SK-N-SH (cell line): ENCODE data around the gene CTNNA3. TPM values are rescaled to one million over a fixed set of nuclear protein-coding genes. Genes with fewer than 3 reads are reported as not detected.

Source experiments
- CTCF ChIA-PET: fragments of 300-600, 350-600 bp; formaldehyde crosslinking; extraction: SDS; loops from one replicate; lab custom pipeline; 2021; lab: Yijun Ruan, JAX
- POLR2A ChIA-PET: fragments of 350-600 bp; sonication (Branson Sonifier 250); formaldehyde crosslinking; extraction: SDS; loops from one replicate; lab custom pipeline; 2020; ENCODE audit warnings: antibody characterized with exemption, inconsistent platforms; lab: Yijun Ruan, JAX
- DNase-seq: peaks from one replicate; pipeline ENCODE4 v3.0.0; 2012
- H2AFZ ChIP-seq: fragments of 200-600 bp; sonication (generic); 2 replicates; pipeline ENCODE4 v1.8.1; 2016; ENCODE audit warnings: antibody characterized with exemption, mild to moderate bottlenecking, low read depth
- H3F3A ChIP-seq: fragments of 200-600 bp; sonication (generic); replicated peaks from 2 replicates; pipeline ENCODE3; 2016; ENCODE audit warnings: antibody characterized with exemption, mild to moderate bottlenecking; ENCODE audit not compliant: insufficient read depth
- H3K27ac ChIP-seq, 2 experiments: fragments of 200-500 bp in 1 of 2; fragments of 200-600 bp in 1 of 2; sonication (Bioruptor generic) in 1 of 2; sonication (generic), shearing (Covaris generic) in 1 of 2; 2 replicates each; pipeline versions ENCODE4 v1.5.1 to v1.6.1; 2014 to 2016; ENCODE audit warnings: low read depth in 2 of 2, inconsistent platforms in 1 of 2, low read length in 1 of 2, mild to moderate bottlenecking in 1 of 2, mixed read lengths in 1 of 2
- H3K27me3 ChIP-seq: fragments of 200-600 bp; sonication (generic), shearing (Covaris generic); 2 replicates; pipeline ENCODE4 v1.6.1; 2016; ENCODE audit warnings: mixed run types; ENCODE audit not compliant: insufficient read depth
- H3K36me3 ChIP-seq, 2 experiments: fragments of 200-500 bp in 1 of 2; fragments of 200-600 bp in 1 of 2; sonication (Bioruptor generic) in 1 of 2; sonication (generic) in 1 of 2; replicated peaks in 1 of 2; 2 replicates each; pipeline versions ENCODE3 to v1.5.1; 2014 to 2016; ENCODE audit warnings: low read length in 1 of 2, mild to moderate bottlenecking in 1 of 2; ENCODE audit not compliant: insufficient read depth in 2 of 2, control insufficient read depth in 1 of 2
- H3K4me1 ChIP-seq, 2 experiments: fragments of 200-500 bp in 1 of 2; fragments of 200-600 bp in 1 of 2; sonication (Bioruptor generic) in 1 of 2; sonication (generic), shearing (Covaris generic) in 1 of 2; 2 replicates each; pipeline versions ENCODE4 v1.5.1 to v1.6.1; 2014 to 2016; ENCODE audit warnings: low read depth in 1 of 2, low read length in 1 of 2, mixed run types in 1 of 2; ENCODE audit not compliant: insufficient read depth in 2 of 2, control insufficient read depth in 1 of 2
- H3K4me2 ChIP-seq: fragments of 200-600 bp; sonication (generic), shearing (Covaris generic); 2 replicates; pipeline ENCODE4 v1.6.1; 2017; ENCODE audit warnings: mixed run types
- H3K4me3 ChIP-seq, 2 experiments: fragments of 200-500 bp in 1 of 2; fragments of 200-600 bp in 1 of 2; sonication (Bioruptor generic) in 1 of 2; sonication (generic), shearing (Covaris generic) in 1 of 2; 2 replicates each; pipeline versions ENCODE4 v1.5.1 to v1.8.1; 2014 to 2016; ENCODE audit warnings: low read depth in 2 of 2, inconsistent platforms in 1 of 2, low read length in 1 of 2, mild to moderate bottlenecking in 1 of 2, mixed read lengths in 1 of 2, moderate library complexity in 1 of 2
- H3K79me2 ChIP-seq: fragments of 200-600 bp; sonication (generic); 2 replicates; pipeline ENCODE4 v1.8.1; 2017; ENCODE audit warnings: mild to moderate bottlenecking; ENCODE audit not compliant: insufficient read depth
- H3K9ac ChIP-seq: fragments of 200-600 bp; sonication (generic); 2 replicates; pipeline ENCODE4 v1.6.1; 2017; ENCODE audit warnings: mixed run types
- H3K9me2 ChIP-seq: fragments of 200-600 bp; sonication (generic); 2 replicates; pipeline ENCODE4 v1.6.1; 2017; ENCODE audit warnings: mixed run types
- H3K9me3 ChIP-seq: fragments of 200-600 bp; sonication (generic); 2 replicates; pipeline ENCODE4 v1.6.1; 2017; ENCODE audit warnings: mixed run types, mild to moderate bottlenecking, moderate library complexity
- H4K20me1 ChIP-seq: fragments of 200-600 bp; sonication (generic); 2 replicates; pipeline ENCODE4 v1.6.1; 2017; ENCODE audit warnings: mild to moderate bottlenecking, mixed run types; ENCODE audit not compliant: insufficient read depth
- ELF1 ChIP-seq: IDR thresholded peaks from 2 replicates; pipeline ENCODE4 v1.4.0; 2012
- EP300 ChIP-seq, 2 experiments: IDR thresholded peaks; 2 replicates each; pipeline versions ENCODE4 v1.4.0 to v1.6.1; 2012; ENCODE audit warnings: borderline replicate concordance in 1 of 2, low read depth in 1 of 2, low read length in 1 of 2
- EZH2phosphoT487 ChIP-seq: fragments of 200-600 bp; sonication (generic); IDR thresholded peaks from 2 replicates; pipeline ENCODE4 v1.6.1; 2017; ENCODE audit warnings: low read depth, mixed run types, mild to moderate bottlenecking, antibody characterized with exemption, moderate library complexity, borderline replicate concordance
- FOXM1 ChIP-seq: IDR thresholded peaks from 2 replicates; pipeline ENCODE4 v1.4.0; 2012; ENCODE audit warnings: low read depth, mild to moderate bottlenecking
- GABPA ChIP-seq: IDR thresholded peaks from 2 replicates; pipeline ENCODE4 v1.4.0; 2012; ENCODE audit warnings: low read depth, mild to moderate bottlenecking
- JUND ChIP-seq: IDR thresholded peaks from 2 replicates; pipeline ENCODE4 v1.4.0; 2012
- MXI1 ChIP-seq: IDR thresholded peaks from 2 replicates; pipeline ENCODE4 v1.6.1; 2012; ENCODE audit warnings: mild to moderate bottlenecking, low read depth, low read length, improper control_type of control experiment
- NFIC ChIP-seq: IDR thresholded peaks from 2 replicates; pipeline ENCODE4 v1.4.0; 2012; ENCODE audit warnings: borderline replicate concordance
- NRF1 ChIP-seq: IDR thresholded peaks from 2 replicates; pipeline ENCODE4 v1.6.1; 2012; ENCODE audit warnings: low read depth, mild to moderate bottlenecking, low read length
- RFX5 ChIP-seq: IDR thresholded peaks from 2 replicates; pipeline ENCODE4 v1.6.1; 2012; ENCODE audit warnings: mild to moderate bottlenecking, improper control_type of control experiment, low read length
- RXRA ChIP-seq: IDR thresholded peaks from 2 replicates; pipeline ENCODE4 v1.4.0; 2012; ENCODE audit warnings: low read depth, mild to moderate bottlenecking, borderline replicate concordance
- TCF12 ChIP-seq: IDR thresholded peaks from 2 replicates; pipeline ENCODE4 v1.4.0; 2012
- WGBS: methylation state at CpG from one replicate; pipeline ENCODE4 v1.1.6; 2017; ENCODE audit warnings: low lambda C conversion rate; 5-methylcytosine and 5-hydroxymethylcytosine counted together
- polyA plus RNA-seq, 3 experiments: library from polyadenylated mRNA; depleted of rRNA; stranded (reverse); fragments of >200 nt; gene quantifications; 2 replicates each; pipeline ENCODE4 v1.2.3, GENCODE V29; 2012
- TF ChIP-seq, protein P1 (sequence below): IDR thresholded peaks from 2 replicates; pipeline ENCODE4; 2012
- TF ChIP-seq, protein P2 (sequence below): fragments of 200-600 bp; sonication (generic); IDR thresholded peaks from 2 replicates; pipeline ENCODE4 v1.6.1; 2017; ENCODE audit warnings: antibody characterized with exemption, mild to moderate bottlenecking, moderate library complexity
- TF ChIP-seq, protein P3 (sequence below): IDR thresholded peaks from 2 replicates; pipeline ENCODE4 v1.6.1; 2012; ENCODE audit warnings: mild to moderate bottlenecking, low read depth, low read length, moderate library complexity
- TF ChIP-seq, protein P4 (sequence below): IDR thresholded peaks from 2 replicates; pipeline ENCODE4 v1.4.0; 2012; ENCODE audit warnings: low read depth, borderline replicate concordance
- TF ChIP-seq, protein P5 (sequence below): IDR thresholded peaks from 2 replicates; pipeline ENCODE4 v1.4.0; 2012; ENCODE audit warnings: low read depth
- TF ChIP-seq, protein P6 (sequence below): fragments of 150-350 bp; IDR thresholded peaks from 2 replicates; pipeline ENCODE4 v1.6.1; 2017; ENCODE audit warnings: antibody characterized with exemption, low read length, low read depth, borderline replicate concordance

The CTNNA3 gene
- polyA plus RNA-seq, 1 of the 3 experiments (the other 2 are of a cell fraction), result not detected

DNA sequence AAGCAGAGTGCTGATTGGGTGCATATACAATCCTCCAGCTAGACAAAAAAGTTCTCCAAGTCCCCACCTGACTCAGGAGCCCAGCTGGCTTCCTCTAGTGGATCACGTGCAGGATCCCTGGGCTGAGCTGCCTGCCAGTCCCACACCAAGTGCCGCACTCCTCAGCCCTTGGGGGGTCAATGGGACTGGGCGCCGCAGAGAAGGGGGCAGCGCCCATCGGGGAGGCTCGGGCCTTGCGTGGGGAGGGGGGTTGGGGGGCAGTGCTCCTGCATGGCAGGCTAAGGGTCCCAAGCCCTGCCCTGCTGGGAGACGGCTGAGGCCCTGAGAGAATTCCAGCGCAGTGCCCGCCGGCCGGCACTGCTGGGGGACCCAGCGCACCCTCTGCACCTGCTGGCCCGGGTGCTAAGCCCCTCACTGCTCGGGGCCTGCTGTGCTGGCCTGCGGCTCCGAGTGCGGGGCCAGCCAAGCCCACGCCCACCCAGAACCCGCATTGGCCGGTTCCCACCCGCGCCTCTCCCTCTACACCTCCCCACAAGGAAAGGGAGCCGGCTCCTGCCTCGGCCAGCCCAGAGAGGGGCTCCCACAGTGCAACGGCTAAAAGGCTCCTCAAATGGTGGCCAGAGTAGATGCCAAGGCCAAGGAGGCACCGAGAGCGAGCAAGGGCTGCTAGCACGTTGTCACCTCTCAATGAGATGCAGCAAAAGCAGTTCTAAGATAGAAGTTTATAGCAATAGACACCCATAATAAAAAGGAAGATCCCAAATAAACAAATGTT is 1044.5 kb downstream of the CTNNA3 start:
- H3K4me3 ChIP-seq, result no peak overlapping the region
- CTCF ChIA-PET, result no interaction called here
- no peaks in the 10 kb centered on the region for H3K9me2 ChIP-seq
- H4K20me1 ChIP-seq, result no peaks in the 10 kb centered on the region
- H3F3A ChIP-seq, result no peaks in the 10 kb centered on the region
- H3K36me3 ChIP-seq, result no peaks in the 10 kb centered on the region
- H3K27me3 ChIP-seq, result no peaks in the 10 kb centered on the region
- H3K4me1 ChIP-seq, result no peaks in the 10 kb centered on the region
- no peak overlapping the region for H3K9ac ChIP-seq
- no peaks in the 10 kb centered on the region for H3K9me3 ChIP-seq
- WGBS, result 8% methylated on average over 7 of the region's 30 CpGs
- DNase-seq, result no peak
- no peak overlapping the region for H3K4me2 ChIP-seq
- H3K27ac ChIP-seq, result no peak overlapping the region
- no peak for TF ChIP-seq NFIC
- TF ChIP-seq RFX5, result no peak
- TF ChIP-seq JUND, result no peak
- TF ChIP-seq, protein P1, sequence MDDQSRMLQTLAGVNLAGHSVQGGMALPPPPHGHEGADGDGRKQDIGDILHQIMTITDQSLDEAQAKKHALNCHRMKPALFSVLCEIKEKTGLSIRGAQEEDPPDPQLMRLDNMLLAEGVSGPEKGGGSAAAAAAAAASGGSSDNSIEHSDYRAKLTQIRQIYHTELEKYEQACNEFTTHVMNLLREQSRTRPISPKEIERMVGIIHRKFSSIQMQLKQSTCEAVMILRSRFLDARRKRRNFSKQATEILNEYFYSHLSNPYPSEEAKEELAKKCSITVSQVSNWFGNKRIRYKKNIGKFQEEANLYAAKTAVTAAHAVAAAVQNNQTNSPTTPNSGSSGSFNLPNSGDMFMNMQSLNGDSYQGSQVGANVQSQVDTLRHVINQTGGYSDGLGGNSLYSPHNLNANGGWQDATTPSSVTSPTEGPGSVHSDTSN, result no peak
- TF ChIP-seq, protein P2, sequence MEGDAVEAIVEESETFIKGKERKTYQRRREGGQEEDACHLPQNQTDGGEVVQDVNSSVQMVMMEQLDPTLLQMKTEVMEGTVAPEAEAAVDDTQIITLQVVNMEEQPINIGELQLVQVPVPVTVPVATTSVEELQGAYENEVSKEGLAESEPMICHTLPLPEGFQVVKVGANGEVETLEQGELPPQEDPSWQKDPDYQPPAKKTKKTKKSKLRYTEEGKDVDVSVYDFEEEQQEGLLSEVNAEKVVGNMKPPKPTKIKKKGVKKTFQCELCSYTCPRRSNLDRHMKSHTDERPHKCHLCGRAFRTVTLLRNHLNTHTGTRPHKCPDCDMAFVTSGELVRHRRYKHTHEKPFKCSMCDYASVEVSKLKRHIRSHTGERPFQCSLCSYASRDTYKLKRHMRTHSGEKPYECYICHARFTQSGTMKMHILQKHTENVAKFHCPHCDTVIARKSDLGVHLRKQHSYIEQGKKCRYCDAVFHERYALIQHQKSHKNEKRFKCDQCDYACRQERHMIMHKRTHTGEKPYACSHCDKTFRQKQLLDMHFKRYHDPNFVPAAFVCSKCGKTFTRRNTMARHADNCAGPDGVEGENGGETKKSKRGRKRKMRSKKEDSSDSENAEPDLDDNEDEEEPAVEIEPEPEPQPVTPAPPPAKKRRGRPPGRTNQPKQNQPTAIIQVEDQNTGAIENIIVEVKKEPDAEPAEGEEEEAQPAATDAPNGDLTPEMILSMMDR, result no peak
- TF ChIP-seq TCF12, result no peak
- no peak for TF ChIP-seq RXRA
- TF ChIP-seq ELF1, result no peak
- TF ChIP-seq MXI1, result no peak
- no peak for TF ChIP-seq FOXM1
- TF ChIP-seq EZH2phosphoT487, result no peak
- TF ChIP-seq, protein P3, sequence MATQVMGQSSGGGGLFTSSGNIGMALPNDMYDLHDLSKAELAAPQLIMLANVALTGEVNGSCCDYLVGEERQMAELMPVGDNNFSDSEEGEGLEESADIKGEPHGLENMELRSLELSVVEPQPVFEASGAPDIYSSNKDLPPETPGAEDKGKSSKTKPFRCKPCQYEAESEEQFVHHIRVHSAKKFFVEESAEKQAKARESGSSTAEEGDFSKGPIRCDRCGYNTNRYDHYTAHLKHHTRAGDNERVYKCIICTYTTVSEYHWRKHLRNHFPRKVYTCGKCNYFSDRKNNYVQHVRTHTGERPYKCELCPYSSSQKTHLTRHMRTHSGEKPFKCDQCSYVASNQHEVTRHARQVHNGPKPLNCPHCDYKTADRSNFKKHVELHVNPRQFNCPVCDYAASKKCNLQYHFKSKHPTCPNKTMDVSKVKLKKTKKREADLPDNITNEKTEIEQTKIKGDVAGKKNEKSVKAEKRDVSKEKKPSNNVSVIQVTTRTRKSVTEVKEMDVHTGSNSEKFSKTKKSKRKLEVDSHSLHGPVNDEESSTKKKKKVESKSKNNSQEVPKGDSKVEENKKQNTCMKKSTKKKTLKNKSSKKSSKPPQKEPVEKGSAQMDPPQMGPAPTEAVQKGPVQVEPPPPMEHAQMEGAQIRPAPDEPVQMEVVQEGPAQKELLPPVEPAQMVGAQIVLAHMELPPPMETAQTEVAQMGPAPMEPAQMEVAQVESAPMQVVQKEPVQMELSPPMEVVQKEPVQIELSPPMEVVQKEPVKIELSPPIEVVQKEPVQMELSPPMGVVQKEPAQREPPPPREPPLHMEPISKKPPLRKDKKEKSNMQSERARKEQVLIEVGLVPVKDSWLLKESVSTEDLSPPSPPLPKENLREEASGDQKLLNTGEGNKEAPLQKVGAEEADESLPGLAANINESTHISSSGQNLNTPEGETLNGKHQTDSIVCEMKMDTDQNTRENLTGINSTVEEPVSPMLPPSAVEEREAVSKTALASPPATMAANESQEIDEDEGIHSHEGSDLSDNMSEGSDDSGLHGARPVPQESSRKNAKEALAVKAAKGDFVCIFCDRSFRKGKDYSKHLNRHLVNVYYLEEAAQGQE, result no peak
- TF ChIP-seq, protein P4, sequence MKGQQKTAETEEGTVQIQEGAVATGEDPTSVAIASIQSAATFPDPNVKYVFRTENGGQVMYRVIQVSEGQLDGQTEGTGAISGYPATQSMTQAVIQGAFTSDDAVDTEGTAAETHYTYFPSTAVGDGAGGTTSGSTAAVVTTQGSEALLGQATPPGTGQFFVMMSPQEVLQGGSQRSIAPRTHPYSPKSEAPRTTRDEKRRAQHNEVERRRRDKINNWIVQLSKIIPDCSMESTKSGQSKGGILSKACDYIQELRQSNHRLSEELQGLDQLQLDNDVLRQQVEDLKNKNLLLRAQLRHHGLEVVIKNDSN, result no peak
- TF ChIP-seq NRF1, result no peak
- TF ChIP-seq GABPA, result no peak
- no peak for TF ChIP-seq EP300 (IDR thresholded peaks at IDR 0.05; ENCODE audit: borderline replicate concordance in 1 of 2, low read depth in 1 of 2, low read length in 1 of 2)
- TF ChIP-seq, protein P5, sequence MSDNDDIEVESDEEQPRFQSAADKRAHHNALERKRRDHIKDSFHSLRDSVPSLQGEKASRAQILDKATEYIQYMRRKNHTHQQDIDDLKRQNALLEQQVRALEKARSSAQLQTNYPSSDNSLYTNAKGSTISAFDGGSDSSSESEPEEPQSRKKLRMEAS, result no peak
- TF ChIP-seq, protein P6, sequence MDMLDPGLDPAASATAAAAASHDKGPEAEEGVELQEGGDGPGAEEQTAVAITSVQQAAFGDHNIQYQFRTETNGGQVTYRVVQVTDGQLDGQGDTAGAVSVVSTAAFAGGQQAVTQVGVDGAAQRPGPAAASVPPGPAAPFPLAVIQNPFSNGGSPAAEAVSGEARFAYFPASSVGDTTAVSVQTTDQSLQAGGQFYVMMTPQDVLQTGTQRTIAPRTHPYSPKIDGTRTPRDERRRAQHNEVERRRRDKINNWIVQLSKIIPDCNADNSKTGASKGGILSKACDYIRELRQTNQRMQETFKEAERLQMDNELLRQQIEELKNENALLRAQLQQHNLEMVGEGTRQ, result no peak
- POLR2A ChIA-PET, result no interaction called here
- no peaks in the 10 kb centered on the region for H3K79me2 ChIP-seq
- no peak overlapping the region for H2AFZ ChIP-seq
